ENCODE data around the gene XIRP2. TPM values are rescaled to one million over a fixed set of nuclear protein-coding genes. Genes with fewer than 3 reads are reported as not detected.

The XIRP2 gene
- total RNA-seq, 1 donor from 2014 or later = 298 TPM

DNA sequence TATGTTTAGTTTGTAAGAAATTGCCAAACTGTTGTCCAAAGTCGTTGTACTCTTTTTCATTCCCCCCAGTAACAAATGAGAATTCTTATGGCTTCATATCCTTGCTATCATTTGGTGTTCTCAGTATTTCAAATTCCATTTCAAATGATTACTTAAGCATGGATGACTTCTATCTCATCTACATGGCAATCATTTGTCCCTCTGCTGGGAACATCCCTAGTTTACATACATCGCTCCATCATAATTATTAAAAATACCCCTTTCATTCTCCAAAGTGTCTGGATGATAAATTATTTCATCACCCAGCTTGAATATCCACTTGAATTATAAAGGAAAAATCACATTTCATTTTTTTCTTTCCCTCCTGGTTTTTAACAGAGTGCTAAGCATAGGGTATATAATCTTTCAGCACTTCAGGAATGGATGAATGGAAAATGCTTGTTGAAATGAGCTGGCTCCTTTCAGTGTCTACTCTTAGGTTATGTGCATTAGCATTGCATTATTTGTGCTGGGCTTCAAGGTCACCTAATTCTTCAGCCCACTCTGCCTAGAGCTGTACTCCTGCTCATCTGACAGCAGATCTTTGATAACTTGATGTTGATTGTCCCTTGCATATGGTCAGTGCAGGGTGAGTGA lies 33.1 kb downstream of the XIRP2 start:
- intact Hi-C loops (cut with DNase I) = no loop called here
- DNase-seq (ENCODE audit: missing footprints) (no peak), ATAC-seq (no peak)

DNA sequence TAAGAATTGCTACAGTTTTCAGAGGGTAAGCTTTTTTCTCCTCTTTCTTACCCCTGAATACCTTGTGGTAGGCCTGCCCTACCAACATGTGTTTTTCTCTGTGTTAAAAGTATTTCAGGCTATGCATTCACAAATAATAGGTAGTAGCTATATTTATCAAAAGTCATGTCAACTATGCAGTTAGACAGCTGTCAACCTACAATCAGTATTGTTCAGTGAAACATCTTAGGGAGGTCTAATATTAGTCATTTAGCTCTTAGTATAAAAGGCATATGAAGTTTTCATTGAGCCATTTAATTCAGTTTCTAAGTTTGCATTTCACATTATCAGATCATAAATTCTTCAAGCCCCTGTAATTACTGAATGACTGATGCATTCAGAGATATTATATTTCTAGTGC lies 36.7 kb downstream of the XIRP2 start:
- no peak for DNase-seq (ENCODE audit: missing footprints)
- intact Hi-C loops (cut with DNase I) = no loop called here
- ATAC-seq = no peak

DNA sequence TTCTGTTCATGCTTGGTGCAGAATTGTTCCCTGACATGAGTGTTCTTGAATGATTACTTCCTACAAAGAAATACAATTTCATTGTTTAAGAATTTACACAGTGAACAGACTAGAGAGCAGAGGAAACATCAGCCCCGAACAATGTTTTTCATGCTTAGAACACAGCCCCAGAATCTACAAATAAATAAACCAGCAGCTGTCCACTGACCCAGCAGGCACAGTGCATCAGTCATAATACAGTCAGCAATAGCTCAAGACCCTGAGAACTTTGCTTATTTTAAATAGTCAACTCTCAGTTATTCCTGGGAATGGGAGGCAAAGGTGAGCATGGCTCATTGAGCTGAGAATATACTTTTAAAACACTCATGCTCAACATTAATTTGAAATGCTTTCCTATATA lies 38.4 kb downstream of the XIRP2 start:
- intact Hi-C loops (cut with DNase I) = no loop called here
- ATAC-seq = no peak
- no peak for DNase-seq (ENCODE audit: missing footprints)

DNA sequence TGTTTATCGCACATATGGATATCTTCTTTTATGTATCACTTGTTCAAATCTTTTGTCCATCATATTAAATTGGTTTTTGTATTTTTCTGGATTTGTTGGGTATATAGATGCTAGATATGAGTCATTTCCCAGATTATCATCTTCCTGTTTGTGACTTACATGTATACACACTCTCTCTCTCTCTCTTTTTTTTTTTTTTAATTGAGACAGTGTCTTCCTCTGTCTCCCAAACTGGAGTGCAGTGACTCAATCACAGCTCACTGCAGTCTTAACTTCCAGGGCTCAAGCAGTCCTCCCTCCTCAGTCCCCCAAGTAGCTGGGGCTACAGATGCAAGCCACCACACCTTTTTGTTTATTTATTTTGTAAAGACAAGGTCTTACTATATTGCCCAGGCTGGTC lies 43.8 kb downstream of the XIRP2 start:
- intact Hi-C loops (cut with DNase I) = no loop called here
- DNase-seq (ENCODE audit: missing footprints) (no peak), ATAC-seq (no peak)

DNA sequence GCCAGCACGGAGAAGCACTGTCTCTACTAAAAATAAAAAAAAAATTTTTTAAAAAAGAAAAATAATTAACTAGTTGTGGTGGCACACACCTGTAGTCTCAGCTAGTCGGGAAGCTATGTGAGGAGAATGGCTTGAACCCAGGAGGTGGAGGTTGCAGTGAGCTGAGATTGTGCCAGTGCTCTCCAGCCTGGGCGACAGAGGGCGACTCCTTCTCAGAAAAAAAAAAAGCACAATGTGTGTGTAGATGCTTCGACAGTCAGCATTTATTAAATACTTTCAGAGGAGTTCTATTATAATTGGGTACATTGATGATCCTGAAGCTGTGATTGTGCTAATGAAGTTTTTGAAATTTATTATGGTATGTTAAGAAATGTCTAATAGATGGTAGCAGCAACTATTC lies 46.5 kb downstream of the XIRP2 start:
- DNase-seq (ENCODE audit: missing footprints) (no peak), ATAC-seq (no peak)
- intact Hi-C loops (cut with DNase I) = no loop called here

DNA sequence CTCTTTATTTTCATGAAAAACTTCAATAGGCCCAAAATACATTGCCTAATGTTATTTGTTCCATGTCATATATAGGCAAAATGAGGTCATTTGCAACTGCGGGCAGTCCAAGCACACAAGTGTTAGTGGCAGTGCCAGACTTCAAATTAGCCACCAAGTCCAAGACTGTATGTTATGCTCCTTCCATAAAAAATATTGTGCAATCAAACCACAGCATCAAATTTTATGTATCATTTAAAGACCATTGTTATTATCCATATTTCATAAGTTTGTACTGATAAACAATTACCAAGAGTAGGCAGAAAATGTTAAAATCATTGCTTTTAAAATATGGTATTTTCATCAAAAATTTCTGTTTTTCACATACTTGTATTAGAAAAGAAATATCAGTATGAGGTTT lies 54.1 kb downstream of the XIRP2 start:
- intact Hi-C loops (cut with DNase I) = no loop called here
- ATAC-seq (no peak), DNase-seq (ENCODE audit: missing footprints) (no peak)

DNA sequence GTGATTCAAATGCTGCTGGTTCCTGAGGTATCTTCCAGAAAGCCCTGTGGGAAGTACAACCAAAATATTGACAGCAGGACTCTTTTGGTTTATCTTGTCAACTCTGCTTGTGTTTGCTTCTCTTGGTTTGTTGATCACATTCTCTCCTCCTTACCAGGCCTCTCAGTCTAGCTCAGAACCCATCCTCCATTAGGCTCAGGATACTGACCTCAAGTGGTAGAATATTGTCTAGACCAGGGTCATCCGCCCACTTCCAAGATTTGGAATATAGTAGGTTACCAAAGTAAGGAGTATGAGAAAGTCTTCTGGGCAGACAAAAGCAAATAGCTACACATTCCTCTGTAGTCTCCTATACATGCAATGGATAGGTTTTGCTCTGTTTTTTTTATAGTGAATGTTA lies 56.6 kb downstream of the XIRP2 start:
- intact Hi-C loops (cut with DNase I) = no loop called here
- no peak for DNase-seq (ENCODE audit: missing footprints)
- ATAC-seq = no peak

DNA sequence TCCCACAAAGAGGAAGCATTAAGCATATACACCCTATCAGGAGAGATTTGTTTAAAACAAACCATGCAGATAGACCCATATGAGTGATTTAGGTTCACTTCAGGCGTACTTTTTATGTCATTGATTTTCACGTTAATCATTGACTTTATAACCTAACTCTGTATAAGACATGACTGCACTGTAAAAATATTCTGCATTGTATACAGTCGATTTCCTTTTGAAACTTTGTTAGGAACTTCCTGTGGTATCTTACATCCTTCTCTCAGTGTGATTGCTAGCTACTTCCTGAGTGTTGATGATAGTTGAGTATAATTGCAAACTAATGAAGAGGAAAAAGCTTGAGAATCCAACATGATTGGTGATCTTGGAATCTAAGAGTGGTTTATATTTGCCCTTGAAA lies 69.4 kb downstream of the XIRP2 start:
- ATAC-seq (no peak), DNase-seq (ENCODE audit: missing footprints) (no peak)

DNA sequence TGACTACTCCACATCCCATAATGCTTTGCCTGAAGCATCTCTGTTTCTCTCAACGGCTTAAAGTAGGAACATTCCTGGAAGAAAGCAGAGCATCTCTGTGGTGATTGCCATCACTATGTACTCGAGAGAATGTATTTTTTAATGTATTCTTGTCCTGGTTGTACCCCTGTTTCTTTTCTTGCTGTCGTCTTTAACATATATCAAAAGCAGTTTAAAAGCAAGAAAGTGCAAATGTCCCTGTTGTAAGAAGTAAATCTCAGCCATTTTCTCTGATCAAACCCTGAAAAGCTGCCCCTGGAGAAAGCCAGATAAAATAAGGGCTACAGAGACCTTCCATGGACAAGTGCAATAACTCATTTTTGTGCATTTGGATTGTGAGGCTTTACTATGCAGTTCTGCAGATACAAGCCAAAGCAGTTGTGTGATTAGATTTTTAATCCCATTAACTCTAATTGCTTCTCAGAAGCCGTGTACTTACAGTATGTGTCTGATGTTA lies 70.8 kb downstream of the XIRP2 start:
- ATAC-seq (no peak), DNase-seq (ENCODE audit: missing footprints) (no peak)
- intact Hi-C loops (cut with DNase I) = no loop called here

More for the DNA sequence above, 69.4 kb downstream of the XIRP2 start:
- intact Hi-C loops (cut with DNase I) = no loop called here

DNA sequence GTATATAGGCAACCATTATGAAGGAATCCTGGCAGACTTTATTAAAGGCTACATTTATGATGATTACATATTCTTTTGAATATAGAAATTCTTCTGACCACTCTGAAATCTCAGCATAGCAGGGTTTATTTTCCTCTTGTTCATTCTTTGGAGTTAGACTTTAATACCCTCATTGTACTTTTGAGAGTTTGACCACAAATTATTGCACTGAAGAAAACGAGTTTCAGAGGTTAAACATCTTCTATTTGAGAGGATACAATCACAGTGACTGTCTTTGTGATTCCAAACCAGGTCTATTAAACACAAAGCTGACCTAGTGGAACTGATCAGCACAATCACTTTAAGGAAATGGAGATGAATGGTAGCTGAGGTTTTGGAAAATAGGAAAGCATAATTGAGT lies 71.3 kb downstream of the XIRP2 start:
- DNase-seq (ENCODE audit: missing footprints) (no peak), ATAC-seq (no peak)
- intact Hi-C loops (cut with DNase I) = no loop called here

DNA sequence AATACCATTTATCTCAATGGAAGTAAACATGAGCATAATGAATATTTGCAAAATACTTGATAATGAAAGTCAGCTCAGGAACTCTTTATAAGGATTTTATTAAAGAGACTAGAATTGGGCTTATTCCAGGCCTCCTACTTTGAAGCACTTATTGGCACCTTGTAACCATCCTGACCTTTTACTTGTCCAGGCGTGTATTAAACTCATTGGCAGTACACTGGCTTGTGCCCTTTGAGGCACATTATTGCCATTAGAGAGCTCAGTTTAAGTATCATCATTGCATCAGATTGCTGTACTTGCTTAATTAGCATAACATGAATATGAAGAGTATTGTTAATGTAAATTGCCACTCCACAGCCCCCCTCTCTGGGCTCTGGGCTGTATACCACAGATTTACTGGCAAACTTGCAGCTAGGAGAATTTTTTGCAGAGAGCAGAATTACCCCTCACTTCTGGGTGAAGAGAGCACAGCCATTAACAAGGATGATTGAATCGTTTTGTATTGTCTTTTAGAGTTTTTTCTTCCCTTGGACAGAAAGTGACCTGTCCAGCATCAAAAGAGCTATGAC lies 72.5 kb downstream of the XIRP2 start:
- ATAC-seq (no peak), DNase-seq (ENCODE audit: missing footprints) (no peak)
- intact Hi-C loops (cut with DNase I) = no loop called here

DNA sequence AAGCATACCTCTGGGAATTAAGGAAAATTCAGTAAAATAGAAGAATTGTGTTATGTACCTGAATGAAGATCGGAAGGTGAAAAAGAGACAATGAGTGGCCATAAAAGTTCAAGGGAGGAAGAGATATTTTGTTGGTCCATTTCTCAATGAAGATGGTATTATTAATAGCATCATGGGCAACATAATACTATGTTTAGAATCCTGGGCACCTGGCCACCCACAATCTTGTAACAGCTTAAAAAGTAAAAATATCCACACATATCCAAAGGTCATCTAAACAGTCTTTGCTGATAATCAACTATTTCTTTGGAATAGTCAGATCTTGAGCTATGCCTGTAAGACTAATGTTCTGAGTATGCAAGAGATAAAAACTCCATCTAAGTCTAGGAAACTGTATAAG lies 73.7 kb downstream of the XIRP2 start:
- ATAC-seq (no peak), DNase-seq (ENCODE audit: missing footprints) (no peak)
- intact Hi-C loops (cut with DNase I) = no loop called here

DNA sequence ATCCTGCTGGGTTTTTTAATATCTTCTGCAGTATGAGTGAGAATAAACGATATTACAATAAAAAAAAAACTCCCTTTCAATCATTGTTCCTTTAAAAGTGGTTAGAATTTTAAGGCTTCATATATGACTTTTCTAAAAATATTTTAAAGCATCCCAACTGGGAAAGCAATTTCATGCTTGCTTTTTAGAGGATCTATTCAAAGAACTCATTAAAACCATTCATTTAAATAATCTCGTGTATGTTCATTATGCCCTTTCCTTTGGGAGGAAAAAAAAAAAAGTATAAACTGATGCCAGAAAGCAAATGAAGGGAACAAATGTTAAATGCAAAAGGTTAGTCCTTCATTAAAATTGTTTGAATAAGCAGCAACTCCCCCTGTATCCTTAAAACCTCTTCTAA lies 81.2 kb downstream of the XIRP2 start:
- intact Hi-C loops (cut with DNase I) = no loop called here

DNA sequence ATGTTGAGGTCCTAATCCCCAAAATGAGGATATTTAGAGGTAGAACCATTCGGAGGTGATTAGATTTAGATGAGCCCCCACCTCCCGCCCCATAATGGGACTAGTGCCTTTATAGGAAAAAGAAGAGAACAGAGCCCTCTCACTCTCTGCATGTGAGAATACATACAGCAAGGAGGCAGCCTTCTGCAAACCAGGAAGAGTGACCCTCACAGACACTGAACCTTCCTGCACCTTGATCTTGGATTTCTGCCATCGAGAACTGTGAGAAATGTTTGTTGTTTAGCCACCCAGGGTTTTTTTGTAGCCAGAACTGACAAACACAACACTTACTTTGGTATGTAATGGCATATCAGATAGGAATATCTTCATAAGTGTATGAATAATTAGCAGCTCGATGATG lies 83.7 kb downstream of the XIRP2 start:
- DNase-seq (ENCODE audit: missing footprints) (no peak), ATAC-seq (no peak)
- intact Hi-C loops (cut with DNase I) = no loop called here

More for the DNA sequence above, 81.2 kb downstream of the XIRP2 start:
- no peak for ATAC-seq
- no peak for DNase-seq (ENCODE audit: missing footprints)

DNA sequence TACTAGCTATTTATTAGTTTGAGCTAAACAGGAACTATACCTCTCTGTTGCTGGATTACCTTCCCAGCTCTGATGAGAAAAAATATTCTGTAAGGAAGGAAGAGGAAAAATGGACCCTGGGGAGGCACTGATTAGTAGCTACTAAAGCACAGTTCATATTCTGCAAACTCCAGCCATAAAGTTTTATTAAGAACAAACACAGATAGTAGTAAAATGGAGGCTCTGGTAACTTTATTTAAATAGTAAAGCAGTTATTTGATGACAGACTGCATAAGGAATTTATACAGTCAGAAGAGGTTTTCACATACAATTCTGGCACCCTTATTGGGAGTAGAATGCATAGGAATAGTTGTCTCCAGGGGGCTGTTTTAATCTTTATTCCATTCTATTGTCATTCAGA lies 84.1 kb downstream of the XIRP2 start:
- intact Hi-C loops (cut with DNase I) = no loop called here
- ATAC-seq (no peak), DNase-seq (ENCODE audit: missing footprints) (no peak)

DNA sequence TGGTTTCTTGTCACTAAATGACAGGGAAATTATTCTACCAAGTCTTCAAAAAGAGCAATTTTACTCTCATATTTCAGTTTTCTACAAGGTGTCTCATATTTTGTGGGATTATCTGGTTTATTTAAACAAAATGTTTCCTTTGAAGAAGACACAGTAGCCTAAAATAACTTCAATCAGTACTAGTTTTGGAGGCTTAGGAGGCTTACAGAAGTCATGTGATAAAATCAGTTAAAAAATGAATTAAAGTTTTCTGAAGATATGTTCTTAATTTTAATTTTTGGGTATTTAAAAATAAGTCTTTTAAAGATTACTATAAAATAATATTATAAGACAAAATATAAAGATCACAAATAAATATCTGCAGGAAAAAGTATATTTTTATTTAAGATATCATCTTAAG lies 95.9 kb downstream of the XIRP2 start:
- intact Hi-C loops (cut with DNase I) = no loop called here
- ATAC-seq (no peak), DNase-seq (ENCODE audit: missing footprints) (no peak)

DNA sequence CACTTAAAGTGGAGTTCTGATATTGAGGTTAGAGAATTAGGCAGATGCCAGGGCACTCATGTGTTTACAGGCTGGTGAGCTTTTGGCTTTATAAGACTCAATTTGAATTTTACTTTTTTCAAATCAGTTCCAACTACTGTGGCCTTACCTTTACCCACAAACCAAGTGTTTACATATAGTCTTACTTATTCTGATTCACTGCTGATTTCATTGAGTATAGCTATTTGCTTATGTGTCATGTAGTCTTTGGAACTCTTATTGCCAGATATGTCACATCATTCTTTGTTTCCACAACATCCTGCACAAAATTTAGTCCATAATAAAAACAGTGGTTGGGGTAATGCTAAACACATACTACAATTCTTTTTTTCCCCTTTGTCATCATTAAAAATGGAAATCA lies 96.5 kb downstream of the XIRP2 start:
- intact Hi-C loops (cut with DNase I) = no loop called here
- ATAC-seq = no peak
- DNase-seq (ENCODE audit: missing footprints) = no peak

DNA sequence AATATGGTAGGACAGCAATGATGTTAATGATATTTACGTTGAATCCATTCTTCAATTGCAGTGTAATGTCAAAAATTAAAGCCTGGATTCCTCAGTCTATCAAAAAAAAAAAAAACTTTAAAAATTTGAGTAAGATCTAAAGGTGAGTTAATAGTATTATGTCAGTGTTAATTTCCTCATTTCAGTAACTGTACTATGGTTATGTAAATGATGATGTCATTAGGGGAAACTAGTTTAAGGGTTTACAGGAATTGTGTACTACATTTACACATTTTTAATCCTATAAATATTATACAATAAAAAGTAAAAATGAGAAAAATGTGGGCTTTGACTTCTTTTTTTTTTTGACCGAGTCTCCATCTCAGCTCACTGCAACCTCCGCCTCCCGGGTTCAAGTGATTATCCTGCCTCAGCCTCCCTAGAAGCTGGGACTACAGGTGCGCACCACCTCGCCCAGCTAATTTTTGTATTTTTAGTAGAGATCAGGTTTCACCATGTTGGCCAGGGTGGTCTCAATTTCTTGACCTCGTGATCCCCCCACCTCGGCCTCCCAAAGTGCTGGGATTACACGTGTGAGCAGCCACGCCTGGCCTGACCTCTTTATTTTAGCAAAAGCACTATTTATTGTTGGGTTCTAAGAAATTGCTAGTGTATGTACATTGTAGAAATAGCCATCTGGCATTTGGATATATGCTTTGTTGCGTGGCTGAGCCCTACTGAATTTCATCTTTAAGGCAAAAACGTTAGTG lies 106.5 kb downstream of the XIRP2 start:
- intact Hi-C loops (cut with DNase I) = no loop called here
- ATAC-seq (no peak), DNase-seq (ENCODE audit: missing footprints) (no peak)

DNA sequence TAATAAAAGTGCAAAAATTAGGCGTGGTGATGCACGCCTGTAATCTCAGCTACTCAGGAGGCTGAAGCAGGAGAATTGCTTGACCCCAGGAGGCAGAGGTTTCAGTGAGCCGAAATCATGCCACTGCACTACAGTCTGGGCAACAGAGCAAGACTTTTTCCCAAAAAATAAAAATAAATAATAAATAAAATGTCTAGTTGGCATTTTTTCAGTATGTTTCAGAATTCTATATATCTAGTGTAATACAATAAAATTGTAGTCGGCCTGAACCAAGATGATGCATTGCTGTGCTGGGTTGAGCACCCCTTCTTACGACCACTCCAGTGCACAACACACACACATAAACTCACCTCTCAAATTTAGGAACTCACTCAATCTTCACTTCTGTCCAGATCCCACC lies 108.2 kb downstream of the XIRP2 start:
- intact Hi-C loops (cut with DNase I) = no loop called here
- ATAC-seq (no peak), DNase-seq (ENCODE audit: missing footprints) (no peak)

DNA sequence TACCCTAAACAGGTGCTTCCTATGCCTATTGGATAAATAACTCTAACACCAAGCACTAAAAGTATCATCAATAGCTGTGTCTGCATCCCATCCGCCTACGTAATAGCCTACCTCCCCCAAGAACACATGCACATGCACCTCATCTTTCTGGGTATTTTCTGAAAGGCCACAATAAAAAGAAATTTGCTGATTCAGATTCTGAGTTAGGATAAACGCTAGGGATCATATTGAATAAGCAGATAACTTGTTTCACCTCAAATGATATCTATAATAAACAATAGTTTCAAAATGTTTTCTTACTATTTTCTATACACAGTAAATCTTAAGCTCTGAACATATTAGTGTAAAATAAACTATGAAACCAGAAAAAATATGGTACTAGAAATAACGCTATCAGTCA lies 112.9 kb downstream of the XIRP2 start:
- intact Hi-C loops (cut with DNase I) = no loop called here
- ATAC-seq (no peak), DNase-seq (ENCODE audit: missing footprints) (no peak)
